K562 (cell line): Measurements from ENCODE around the gene RELL1. TPM values are rescaled to one million over a fixed set of nuclear protein-coding genes. Genes with fewer than 3 reads are reported as not detected.
A peak's percentile ranks its signal among the peaks of the same experiment; 100 is the strongest.

Experiments used
- ARID1B ChIP-seq: fragments of 450-650 bp; IDR thresholded peaks from 2 replicates; pipeline ENCODE4 v1.6.1; 2016; ENCODE audit warnings: antibody characterized with exemption, mild to moderate bottlenecking, inconsistent platforms
- CEBPG ChIP-seq, 3 experiments: fragments of 200-800 bp in 1 of 3; sonication (Bioruptor generic) in 1 of 3; sonication (generic) in 1 of 3; formaldehyde crosslinking in 1 of 3; IDR thresholded peaks in 2 of 3; conservative IDR thresholded peaks in 1 of 3; 2 replicates each; pipeline versions ENCODE4 v1.6.1 to v1.8.0; 2016 to 2022; ENCODE audit warnings: missing compliant biosample characterization in 2 of 3, missing genetic modification characterization in 2 of 3, mild to moderate bottlenecking in 1 of 3, missing genetic modification reagents in 1 of 3
- CREM ChIP-seq: IDR thresholded peaks from 2 replicates; pipeline ENCODE4 v1.6.1; 2014; ENCODE audit warnings: antibody characterized with exemption, low read depth
- GABPA ChIP-seq: fragments of 200-800 bp; sonication (Bioruptor generic); conservative IDR thresholded peaks from 2 replicates; pipeline ENCODE4 v1.6.1; 2016; ENCODE audit warnings: low read depth, missing genetic modification characterization, missing compliant biosample characterization
- GMEB1 ChIP-seq: fragments of 250-450 bp; sonication (Bioruptor Pico); IDR thresholded peaks from 2 replicates; pipeline ENCODE4 v1.4.0; 2020; ENCODE audit warnings: mild to moderate bottlenecking
- HDAC1 ChIP-seq, 2 experiments: fragments of 450-650 bp; IDR thresholded peaks; 2 replicates each; pipeline ENCODE4 v1.6.1; 2016 to 2017; ENCODE audit warnings: inconsistent platforms in 1 of 2, mild to moderate bottlenecking in 1 of 2, moderate library complexity in 1 of 2
- HLTF ChIP-seq: fragments of 450-650 bp; IDR thresholded peaks from 2 replicates; pipeline ENCODE4 v1.6.1; 2016
- IRF2 ChIP-seq: sonication (generic); formaldehyde crosslinking; IDR thresholded peaks from 2 replicates; pipeline ENCODE4 v1.8.1; 2022; ENCODE audit warnings: mild to moderate bottlenecking, missing genetic modification reagents
- KLF13 ChIP-seq: fragments of 450-650 bp; IDR thresholded peaks from 2 replicates; pipeline ENCODE4 v1.6.1; 2016; ENCODE audit warnings: missing genetic modification characterization, low read depth, mild to moderate bottlenecking, missing compliant biosample characterization, moderate library complexity, borderline replicate concordance
- MAFK ChIP-seq: IDR thresholded peaks from 2 replicates; pipeline ENCODE4 v1.6.1; 2011; ENCODE audit warnings: low read length, improper control_type of control experiment
- MEF2D ChIP-seq: conservative IDR thresholded peaks from 2 replicates; pipeline ENCODE4 v1.6.1; 2016; ENCODE audit warnings: low read depth, missing genetic modification characterization, missing compliant biosample characterization
- NFE2L1 ChIP-seq: fragments of 450-650 bp; IDR thresholded peaks from 2 replicates; pipeline ENCODE4 v1.6.1; 2016; ENCODE audit warnings: missing genetic modification characterization, low read depth, mild to moderate bottlenecking, missing compliant biosample characterization, moderate library complexity, borderline replicate concordance
- SOX6 ChIP-seq: fragments of 450-650 bp; IDR thresholded peaks from 2 replicates; pipeline ENCODE4 v1.6.1; 2014; ENCODE audit warnings: mild to moderate bottlenecking
- SPI1 ChIP-seq: IDR thresholded peaks from 2 replicates; pipeline ENCODE4 v1.6.1; 2011; ENCODE audit warnings: low read depth, low read length, control low read depth, borderline replicate concordance
- TCF7L2 ChIP-seq: fragments of 150-350 bp; IDR thresholded peaks from 2 replicates; pipeline ENCODE4 v1.6.1; 2016; ENCODE audit warnings: low read depth, mild to moderate bottlenecking, low read length, moderate library complexity
- ZNF274 ChIP-seq: IDR thresholded peaks from 2 replicates; pipeline ENCODE4 v1.6.1; 2011; ENCODE audit warnings: low read depth, mild to moderate bottlenecking, low read length, moderate library complexity, borderline replicate concordance
- ZNF583 ChIP-seq: fragments of 250-450 bp; sonication (Bioruptor Pico); IDR thresholded peaks from 2 replicates; pipeline ENCODE4 v1.4.0; 2020
- polyA plus RNA-seq, 8 experiments: library from polyadenylated mRNA; depleted of rRNA in 4 of 8; stranded (reverse) in 5 of 8; unstranded in 3 of 8; fragments of >200 nt; fragmentation: Nextera tagmentation in 2 of 8; fragmentation: Illumina TruSeq in 1 of 8; extraction: Ambion mirVana in 2 of 8; extraction: Trizol in 1 of 8; gene quantifications; 2 replicates each; pipeline versions ENCODE4 v1.2.1 to v1.2.3, GENCODE V29; 2011 to 2014; ENCODE audit warnings: inconsistent platforms in 1 of 8, missing spikeins in 1 of 8
- total RNA-seq, 7 experiments: library from RNA; depleted of rRNA in 6 of 7; stranded (reverse); fragments of >200 nt in 6 of 7; fragmentation: Illumina TruSeq in 2 of 7; extraction: Trizol in 2 of 7; gene quantifications; 2 replicates each; pipeline versions ENCODE4 v1.2.1 to v1.2.3, GENCODE V29; 2011 to 2021; ENCODE audit warnings: low replicate concordance in 1 of 7
- TF ChIP-seq, protein P1 (sequence below), 2 experiments: fragments of 450-650 bp; formaldehyde crosslinking in 1 of 2; IDR thresholded peaks; 2 replicates each; pipeline versions ENCODE4 v1.4.0 to v1.6.1; 2014 to 2020; ENCODE audit warnings: mild to moderate bottlenecking in 2 of 2, borderline replicate concordance in 1 of 2, low read depth in 1 of 2
- TF ChIP-seq, protein P2 (sequence below): sonication (generic); formaldehyde crosslinking; IDR thresholded peaks from 2 replicates; pipeline ENCODE4 v1.8.1; 2022; ENCODE audit warnings: missing genetic modification reagents

The RELL1 gene
- total and polyA plus RNA-seq, 9 of the 15 experiments (the other 6 are each of a cell fraction or from before 2014, with no cell fraction given) = 0.06 to 3.5 (median 1.7) TPM; not detected in 1

DNA sequence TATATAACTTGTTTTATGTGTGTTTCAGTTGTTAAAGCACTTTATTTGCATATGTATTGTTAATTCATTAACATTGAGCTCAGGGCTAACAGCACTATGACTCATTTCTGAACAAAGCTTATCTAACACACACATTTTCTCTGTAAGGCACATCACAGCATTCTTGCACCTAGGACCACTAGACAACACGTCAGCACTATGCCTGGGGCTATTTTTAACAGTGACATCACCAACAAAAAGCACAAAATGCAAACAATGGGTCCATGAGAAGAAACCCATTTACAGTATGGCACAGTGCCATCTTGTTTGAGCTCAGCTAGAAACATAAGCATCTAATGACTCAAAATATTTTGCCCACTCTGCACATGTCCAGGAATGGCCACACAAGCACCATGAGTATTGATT lies 124.4 kb downstream of the RELL1 start (continued):
- TF ChIP-seq, protein P1, sequence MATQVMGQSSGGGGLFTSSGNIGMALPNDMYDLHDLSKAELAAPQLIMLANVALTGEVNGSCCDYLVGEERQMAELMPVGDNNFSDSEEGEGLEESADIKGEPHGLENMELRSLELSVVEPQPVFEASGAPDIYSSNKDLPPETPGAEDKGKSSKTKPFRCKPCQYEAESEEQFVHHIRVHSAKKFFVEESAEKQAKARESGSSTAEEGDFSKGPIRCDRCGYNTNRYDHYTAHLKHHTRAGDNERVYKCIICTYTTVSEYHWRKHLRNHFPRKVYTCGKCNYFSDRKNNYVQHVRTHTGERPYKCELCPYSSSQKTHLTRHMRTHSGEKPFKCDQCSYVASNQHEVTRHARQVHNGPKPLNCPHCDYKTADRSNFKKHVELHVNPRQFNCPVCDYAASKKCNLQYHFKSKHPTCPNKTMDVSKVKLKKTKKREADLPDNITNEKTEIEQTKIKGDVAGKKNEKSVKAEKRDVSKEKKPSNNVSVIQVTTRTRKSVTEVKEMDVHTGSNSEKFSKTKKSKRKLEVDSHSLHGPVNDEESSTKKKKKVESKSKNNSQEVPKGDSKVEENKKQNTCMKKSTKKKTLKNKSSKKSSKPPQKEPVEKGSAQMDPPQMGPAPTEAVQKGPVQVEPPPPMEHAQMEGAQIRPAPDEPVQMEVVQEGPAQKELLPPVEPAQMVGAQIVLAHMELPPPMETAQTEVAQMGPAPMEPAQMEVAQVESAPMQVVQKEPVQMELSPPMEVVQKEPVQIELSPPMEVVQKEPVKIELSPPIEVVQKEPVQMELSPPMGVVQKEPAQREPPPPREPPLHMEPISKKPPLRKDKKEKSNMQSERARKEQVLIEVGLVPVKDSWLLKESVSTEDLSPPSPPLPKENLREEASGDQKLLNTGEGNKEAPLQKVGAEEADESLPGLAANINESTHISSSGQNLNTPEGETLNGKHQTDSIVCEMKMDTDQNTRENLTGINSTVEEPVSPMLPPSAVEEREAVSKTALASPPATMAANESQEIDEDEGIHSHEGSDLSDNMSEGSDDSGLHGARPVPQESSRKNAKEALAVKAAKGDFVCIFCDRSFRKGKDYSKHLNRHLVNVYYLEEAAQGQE (IDR thresholded peaks at IDR 0.05; ENCODE audit: borderline replicate concordance) = no peak
- TF ChIP-seq, protein P1 (CRISPR knock-in tag; IDR thresholded peaks at IDR 0.05; ENCODE audit: low read depth) = no peak
- peak; percentile 81 for TF ChIP-seq MEF2D (tag)
- no peak for TF ChIP-seq NFE2L1 (tag)
- TF ChIP-seq GABPA = no peak
- no peak for TF ChIP-seq ZNF583 (CRISPR knock-in tag)
- no peak for TF ChIP-seq SPI1
- TF ChIP-seq ARID1B = peak; percentile 74
- TF ChIP-seq CEBPG (CRISPR knock-in tag; IDR thresholded peaks at IDR 0.05) = no peak
- no peak for TF ChIP-seq CEBPG (tag; conservative IDR thresholded peaks at IDR 0.05 in 1 of 2, IDR thresholded peaks at IDR 0.05 in 1 of 2)
- no peak for TF ChIP-seq HLTF
- TF ChIP-seq TCF7L2 = no peak
- peak; percentile 60 for TF ChIP-seq SOX6
- TF ChIP-seq MAFK = peak; percentile 25; the same call in 1 of the 2 replicates
- TF ChIP-seq KLF13 (tag) = no peak
- TF ChIP-seq, protein P2, sequence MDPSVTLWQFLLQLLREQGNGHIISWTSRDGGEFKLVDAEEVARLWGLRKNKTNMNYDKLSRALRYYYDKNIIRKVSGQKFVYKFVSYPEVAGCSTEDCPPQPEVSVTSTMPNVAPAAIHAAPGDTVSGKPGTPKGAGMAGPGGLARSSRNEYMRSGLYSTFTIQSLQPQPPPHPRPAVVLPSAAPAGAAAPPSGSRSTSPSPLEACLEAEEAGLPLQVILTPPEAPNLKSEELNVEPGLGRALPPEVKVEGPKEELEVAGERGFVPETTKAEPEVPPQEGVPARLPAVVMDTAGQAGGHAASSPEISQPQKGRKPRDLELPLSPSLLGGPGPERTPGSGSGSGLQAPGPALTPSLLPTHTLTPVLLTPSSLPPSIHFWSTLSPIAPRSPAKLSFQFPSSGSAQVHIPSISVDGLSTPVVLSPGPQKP (CRISPR knock-in tag) = no peak
- peak; percentile 74 for TF ChIP-seq CREM
- TF ChIP-seq IRF2 = no peak
- TF ChIP-seq GMEB1 (CRISPR knock-in tag) = no peak
- no peak for TF ChIP-seq ZNF274
- TF ChIP-seq HDAC1 (IDR thresholded peaks at IDR 0.05) = no peak
